Inferior parietal cortex (tissue), 1 donor: ENCODE measurements around the gene OR11A1.
"Not testable (repeated sequence)": the region's sequence is repeated elsewhere in the genome, so short reads cannot be mapped to it uniquely, and the experiment has no call there.

Experiments used
- DNase-seq: peaks from one replicate; pipeline ENCODE4 v3.0.0-alpha.2; 2016; ENCODE audit errors: extremely low spot score

OR11A1 gene

DNA sequence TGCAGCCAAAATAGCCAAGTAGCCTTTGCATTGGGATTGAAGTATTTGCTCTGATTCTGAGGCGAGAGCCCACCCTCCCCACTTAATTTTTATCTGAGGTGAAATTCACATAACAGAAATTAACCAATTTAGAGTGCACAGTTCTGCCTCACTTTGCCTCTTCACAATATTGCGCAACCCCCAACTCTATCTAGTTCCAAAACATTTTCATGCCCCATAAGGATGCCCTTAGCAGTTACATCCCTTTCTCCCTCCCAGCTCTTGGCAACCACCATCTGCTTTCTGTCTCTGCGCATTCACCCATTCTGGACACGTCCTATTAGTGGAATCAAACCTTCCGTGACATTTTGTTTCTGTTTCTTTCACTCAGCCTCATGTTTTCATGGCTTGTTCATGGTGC lies 21.9 kb upstream of the OR11A1 start:
- DNase-seq = no peak

DNA sequence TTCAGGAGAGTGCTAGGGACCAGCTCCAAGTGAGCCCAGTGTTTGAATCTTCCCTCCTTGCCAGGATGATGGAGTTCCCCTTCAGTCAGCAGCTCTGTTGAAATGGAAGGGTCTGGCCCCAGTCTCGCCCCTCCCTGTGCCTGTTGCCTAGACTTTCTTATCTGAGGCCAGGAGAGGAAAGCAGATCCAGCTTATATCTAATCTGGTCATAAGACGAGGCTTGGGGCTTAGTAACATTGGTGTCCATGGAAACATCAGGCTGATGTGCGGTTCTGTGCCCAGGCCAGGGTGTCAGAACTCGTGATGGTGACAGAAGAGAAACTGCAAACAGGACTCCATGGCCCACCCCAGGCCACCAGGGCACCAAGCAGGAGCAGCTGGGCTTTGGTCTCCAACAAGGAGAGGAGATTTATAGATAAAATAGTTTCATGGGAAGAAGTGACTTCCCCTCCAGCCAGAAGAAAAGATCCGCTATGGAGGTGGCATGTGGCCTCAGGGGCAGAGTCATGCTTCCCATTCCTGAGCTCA lies 21.1 kb upstream of the OR11A1 start:
- DNase-seq = no peak

DNA sequence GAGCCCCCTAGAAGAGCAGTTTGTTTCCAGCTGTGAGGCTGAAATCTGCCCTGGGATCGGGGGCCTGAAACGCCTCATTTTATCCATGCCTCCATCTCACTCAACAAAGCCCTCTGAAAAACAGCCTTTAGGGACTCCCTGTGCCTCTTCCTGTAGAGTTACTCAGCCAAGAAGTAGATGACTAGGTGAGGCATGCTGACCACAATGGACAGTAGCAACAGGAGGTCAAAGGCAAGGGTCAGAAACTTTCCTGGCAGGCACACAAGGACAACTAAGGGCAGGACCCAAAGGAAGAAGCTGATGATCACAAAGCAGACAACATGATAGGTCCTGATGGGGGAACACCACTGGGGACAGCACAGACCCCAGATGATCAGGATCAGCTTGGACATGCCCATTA lies 18.1 kb upstream of the OR11A1 start:
- DNase-seq = no peak

DNA sequence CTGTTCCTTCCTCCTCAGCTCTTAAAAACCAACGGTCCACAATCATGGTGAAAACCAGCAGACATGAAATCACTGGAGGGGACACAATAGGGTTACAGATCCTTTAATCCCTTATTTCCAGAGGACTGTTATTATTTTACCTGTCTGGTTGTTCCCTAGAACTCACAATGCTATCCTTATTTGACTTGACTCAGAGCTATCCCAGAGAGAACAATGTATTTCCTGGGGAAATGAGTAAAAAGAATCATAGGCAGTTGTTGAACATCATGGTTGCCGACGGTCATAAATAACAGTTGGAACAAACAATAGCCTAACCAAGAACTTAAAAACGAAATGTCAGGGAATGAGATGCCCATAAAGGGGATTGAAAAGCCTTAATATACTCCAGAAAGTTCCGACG lies 9.4 kb upstream of the OR11A1 start:
- no peak for DNase-seq

DNA sequence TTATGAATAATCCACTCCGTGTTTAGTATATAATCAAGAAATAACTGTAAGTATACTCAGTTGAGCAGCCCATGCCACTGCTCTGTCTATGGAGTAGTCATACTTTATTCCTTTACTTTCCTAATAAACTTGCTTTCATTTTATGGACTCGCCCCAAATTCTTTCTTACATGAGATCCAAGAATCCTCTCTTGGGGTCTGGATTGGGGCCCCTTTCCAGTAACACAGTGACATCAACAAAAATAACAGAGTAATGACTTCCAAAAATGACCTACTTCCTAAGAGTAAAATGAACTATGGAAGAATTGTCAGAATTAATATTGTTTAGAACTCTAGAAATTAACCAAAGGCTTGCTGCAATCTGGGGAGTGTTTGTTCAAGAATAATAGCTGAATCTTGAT lies 8.9 kb upstream of the OR11A1 start:
- DNase-seq = no peak

DNA sequence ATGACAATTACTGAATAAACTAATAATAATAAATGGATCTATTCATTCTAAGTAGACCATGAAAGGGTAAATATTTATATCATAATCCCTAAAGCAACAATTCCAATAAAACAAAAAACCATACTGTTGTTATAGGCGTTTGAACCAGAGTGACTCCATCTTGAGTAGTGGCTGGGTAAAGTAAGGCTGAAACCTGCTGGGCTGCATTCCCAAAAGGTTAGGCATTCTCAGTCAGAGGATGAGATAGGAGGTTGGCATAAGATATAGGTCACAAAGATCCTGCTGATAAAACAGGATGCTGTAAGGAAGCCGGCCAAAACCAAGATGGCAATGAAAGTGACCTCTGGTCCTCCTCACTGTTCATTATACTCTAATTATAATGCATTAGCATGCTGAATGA lies 8.4 kb upstream of the OR11A1 start:
- DNase-seq = no peak

DNA sequence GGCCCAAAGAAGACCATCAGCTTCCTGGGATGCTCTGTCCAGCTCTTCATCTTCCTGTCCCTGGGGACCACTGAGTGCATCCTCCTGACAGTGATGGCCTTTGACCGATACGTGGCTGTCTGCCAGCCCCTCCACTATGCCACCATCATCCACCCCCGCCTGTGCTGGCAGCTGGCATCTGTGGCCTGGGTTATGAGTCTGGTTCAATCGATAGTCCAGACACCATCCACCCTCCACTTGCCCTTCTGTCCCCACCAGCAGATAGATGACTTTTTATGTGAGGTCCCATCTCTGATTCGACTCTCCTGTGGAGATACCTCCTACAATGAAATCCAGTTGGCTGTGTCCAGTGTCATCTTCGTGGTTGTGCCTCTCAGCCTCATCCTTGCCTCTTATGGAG lies 5.2 kb upstream of the OR11A1 start:
- DNase-seq = no peak

DNA sequence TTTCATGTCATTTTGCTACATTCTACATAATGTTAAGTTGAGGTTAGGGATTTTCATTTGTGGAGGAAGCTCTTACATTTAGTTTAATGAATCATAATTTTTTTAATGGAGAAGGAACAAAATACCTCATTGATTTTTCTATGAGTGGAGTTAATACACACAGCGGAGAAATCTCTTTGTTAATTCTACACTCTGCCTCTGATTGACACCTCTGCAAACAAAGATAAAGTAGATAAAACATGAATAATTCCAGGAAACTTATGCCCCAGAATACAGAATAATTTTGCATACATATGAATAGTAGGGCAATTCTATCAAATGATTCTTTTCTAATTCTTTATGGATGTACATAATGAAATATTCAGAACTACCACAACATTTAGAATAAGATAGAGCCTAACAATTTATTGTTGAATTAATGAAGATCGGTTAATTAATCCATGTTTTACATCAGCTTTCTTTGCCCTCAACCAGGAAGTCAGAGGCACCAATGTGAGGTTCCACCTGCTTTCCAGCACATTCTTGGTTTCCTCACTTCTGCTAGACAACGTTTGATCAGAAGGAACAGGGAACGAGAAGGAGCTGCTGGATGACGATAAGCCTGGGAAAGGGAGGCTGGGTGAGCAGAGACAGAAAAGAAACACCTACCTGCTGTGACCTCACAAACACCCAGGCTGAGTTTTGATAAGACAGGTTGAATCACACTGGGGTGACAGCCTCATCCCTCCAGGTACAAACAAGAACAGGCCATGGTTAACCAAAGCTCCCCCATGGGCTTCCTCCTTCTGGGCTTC lies 4.3 kb upstream of the OR11A1 start:
- DNase-seq = no peak

DNA sequence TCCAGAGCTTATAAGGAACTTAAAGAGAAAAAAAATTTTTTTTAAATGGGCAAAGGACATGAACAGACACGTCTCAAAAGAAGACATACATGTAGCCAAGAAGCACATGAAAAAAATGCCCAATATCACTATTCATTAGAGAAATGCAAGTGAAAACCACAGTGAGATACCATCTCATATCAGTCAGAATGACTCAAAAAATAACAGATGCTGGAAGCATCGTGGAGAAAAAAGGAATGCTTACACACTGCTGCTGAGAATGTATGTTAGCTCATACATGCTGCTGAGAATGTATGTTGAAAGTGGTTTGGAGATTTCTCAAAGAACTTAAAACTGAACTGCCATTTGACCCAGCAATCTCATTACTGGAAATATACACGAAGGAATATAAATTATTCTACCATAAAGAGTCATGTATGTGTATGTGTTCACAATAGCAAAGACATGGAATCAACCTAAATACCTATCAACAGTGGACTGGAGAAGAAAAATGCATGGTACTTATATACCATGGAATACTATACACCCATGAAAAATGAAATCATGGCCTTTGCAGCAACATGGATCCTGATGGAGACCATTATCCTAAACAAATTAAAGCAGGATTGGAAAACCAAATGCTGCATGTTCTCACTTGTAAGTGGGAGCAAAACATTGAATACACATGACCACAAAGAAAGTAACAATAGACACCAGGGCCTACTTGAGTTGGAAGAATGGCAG lies 5.2 kb downstream of the OR11A1 start:
- DNase-seq = no peak

DNA sequence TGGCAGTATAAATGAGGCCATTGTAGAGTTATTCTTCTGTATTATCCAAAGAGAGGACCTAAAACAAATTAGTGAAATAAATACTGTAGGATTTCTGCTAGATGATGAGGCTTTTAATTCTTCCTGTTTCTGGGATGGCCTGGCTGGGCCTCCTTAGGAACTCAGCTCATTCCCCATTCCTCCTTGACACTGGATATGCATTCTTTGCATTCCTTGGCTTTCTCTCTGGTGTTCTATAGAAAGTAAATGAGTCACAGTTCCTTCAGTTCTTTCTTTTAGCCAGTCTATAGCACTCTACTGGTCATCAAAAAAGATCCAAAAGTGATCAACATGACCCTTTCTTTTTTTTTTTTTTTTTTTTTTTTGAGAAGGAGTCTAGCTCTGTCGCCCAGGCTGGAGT lies 9.2 kb downstream of the OR11A1 start:
- DNase-seq = no peak

DNA sequence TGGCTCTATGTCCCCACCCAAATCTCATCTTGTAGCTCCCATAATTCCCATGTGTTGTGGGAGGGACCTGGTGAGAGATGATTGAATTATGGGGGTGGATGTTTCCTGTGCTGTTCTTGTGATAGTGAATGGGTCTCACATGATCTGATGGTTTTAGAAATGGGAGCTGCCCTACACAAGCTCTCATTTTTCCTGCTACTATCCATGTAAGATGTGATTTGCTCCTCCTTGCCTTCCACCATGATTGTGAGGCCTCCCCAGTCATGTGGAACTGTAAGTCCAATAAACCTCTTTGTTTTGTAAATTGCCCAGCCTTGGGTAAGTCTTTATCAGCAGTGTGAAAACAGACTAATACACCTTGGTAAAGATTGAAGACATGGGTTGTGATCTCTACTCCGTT lies 12.8 kb downstream of the OR11A1 start:
- DNase-seq = not testable (repeated sequence)

DNA sequence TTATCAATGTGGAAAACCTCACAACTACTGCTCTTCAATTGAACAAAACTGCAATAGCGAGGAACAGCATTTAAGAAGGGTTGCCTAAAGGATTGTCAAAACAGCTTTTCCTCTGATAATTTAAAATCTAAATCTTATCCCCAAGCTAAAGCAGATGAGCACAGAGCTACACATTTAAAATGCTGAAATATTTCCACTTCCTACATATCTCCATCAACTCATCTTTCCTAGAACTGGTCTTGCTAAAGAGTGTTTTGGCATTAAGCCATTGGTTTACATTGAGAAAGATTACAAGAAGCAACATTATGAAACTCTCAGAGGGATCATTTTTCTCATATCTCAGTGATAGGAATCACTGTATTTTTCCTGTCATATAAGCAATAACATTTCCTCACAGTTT lies 14.2 kb downstream of the OR11A1 start:
- no peak for DNase-seq

DNA sequence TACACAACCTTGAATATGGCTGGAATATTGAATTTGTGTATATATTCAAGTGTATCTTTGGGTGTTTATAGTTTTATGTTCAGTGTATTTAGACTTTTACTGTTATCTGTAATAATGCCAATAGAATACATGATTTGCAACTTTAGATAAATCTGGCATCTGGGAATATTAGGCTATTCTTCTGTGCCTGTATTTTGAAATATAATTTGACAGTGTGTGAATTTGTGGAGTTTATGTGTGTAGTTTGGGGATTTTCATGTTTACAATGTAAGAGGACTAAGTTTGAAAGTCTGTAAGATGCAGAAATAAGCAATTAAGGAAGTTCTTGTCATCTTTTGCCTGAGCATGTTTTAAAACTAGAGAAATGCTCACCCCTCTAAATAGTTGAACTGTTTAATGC lies 17.9 kb downstream of the OR11A1 start, which contains the start of gene OR10C1:
Gene OR10C1, plus strand, starts transcription at position 301 of the 400 bp plus-strand sequence. CDS start 710 bp downstream, outside the sequence.
- no peak for DNase-seq

DNA sequence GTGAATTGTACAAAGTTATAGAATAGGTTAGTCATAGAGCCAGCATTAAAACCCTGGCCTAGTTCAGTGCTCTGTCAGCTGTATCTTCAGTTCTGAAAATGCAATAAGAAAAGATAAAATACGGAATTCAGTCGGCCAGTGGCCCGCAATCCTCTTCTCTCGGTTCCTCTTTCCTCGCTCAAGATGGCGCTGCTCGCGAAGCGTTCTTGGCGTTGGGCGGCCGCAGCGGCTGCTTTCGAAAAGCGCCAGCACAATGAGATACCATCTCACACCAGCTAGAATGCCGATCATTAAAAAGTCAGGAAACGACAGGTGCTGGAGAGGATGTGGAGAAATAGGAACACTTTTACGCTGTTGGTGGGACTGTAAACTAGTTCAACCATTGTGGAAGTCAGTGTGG lies 20.1 kb downstream of the OR11A1 start:
- DNase-seq = not testable (repeated sequence)

DNA sequence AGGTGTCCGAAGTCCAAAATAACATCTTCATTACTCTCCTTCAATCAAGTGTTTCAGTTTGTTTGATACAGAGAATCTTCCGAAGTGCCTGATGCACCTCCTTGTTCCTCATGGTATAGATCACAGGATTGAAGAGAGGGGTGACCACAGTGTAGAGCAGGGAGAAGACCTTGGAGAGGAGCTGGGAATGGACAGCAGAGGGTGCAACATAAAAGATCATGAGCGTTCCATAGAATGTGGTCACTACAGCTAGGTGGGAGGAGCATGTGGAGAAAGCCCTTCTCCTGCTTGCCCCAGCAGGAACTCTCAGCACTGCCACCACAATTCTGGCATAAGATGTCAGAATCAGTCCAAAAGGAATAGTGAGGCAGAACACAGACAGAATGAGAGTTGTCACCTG lies 30.2 kb downstream of the OR11A1 start:
- DNase-seq = no peak

DNA sequence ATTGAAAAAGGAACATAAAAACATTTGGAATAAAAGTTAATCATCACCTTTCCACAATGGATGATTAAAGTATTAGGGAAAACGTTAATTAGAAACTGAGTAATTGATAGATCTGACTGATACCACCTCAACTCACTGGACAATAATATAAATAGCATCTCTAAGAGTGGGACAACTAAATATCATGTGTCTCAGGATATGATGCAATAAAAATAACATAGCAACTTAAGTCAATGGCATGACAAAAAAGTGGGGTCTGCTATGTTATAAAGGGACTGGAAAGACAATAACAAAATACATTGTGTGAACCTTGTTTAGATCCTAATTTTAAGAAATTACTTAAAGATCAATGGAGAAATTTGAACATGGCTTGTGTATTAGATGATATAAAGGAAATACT lies 31.8 kb downstream of the OR11A1 start:
- no peak for DNase-seq

DNA sequence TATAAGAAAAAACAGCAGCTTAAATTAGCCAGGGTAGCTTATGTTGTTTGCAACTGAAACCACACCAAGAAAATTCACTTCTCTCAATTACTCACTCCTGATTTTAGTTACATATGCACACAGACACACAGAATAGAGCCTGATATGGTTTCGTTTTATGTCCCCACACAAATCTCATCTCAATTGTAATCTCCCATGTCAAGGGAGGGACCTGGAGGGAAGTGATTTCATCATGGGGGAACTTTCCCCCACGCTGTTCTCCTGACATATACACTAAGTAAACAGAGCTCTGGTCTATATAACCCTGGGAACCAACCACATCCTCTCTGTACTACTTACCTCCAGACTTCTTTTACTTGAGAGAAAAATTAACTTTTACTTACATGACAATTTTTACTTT lies 32.3 kb downstream of the OR11A1 start:
- no peak for DNase-seq

DNA sequence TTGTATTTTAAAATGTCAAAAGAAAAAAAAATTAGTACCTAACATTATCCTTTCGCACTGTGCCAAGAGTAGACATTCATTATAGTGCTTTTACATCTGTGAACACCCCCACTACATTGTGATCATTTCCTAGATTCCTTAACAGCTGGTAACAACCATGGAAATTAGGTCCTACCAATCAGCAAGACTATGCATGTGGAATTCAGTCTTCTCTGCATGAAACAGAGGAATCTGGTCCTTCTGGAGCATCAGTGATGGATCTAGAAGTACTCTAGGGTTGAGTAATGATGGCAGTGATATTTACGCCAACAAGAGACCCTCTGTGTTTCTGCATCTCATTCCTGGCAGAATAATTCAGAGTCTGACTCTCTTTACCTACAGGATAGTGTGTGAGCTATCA lies 32.7 kb downstream of the OR11A1 start:
- no peak for DNase-seq

DNA sequence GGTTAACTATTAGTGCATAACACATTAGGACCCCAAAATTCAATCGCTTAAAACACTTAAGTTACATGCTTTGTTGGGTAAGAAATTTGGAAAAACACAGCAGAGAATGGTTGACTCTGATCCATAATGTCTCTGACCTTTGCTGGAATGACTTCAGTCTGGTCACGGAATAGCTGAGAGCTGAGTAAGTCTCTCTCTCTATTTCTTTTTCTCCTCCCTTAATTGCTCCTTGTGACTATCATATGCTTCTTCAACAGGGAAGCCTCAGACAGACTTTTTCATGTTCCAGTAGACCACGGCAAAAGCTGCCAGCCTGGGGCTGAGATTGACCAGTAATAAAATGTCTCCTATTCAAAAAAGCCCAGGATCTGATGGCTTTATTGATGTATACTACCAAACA lies 37.4 kb downstream of the OR11A1 start:
- DNase-seq = no peak

DNA sequence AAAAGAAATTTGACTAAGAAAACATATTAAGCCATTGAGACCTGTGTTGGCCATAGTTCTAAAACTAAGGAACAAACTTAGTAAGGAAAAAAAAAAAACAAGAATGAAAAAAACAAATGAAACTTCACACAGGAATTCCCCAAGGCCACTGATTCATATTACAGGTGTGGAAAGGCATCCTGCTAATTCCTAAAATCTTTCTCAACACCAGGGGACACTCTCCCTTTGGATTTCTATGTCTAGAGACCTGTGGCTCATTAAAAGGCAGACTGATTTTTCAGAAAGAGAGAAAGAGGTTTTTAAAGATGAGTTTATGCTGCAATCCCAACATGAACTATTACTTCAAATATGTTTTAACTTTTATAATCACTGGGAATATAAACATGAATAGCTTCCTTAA lies 42.3 kb downstream of the OR11A1 start, which contains the start of gene OR12D1:
Gene OR12D1, plus strand, starts transcription at position 341 of the 400 bp plus-strand sequence.
- no peak for DNase-seq

DNA sequence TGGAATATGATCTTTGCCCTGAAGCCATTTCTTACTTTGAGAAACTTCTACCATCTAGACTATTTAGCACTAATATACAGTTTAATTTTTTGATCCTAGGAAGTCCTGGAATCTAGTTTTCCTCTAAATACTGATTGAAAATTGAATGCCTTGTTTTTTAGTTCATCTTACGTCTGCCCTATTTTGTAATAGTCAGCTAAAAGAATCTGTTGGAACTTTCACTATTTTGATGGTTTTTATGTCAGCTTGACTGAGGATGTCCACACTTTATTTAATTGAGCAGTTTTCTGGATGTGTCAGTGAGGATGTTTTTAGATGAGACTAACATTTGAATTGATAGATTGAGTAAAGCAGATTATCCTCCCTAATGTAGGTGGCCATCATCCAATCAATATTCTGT lies 53.1 kb downstream of the OR11A1 start:
- no peak for DNase-seq

DNA sequence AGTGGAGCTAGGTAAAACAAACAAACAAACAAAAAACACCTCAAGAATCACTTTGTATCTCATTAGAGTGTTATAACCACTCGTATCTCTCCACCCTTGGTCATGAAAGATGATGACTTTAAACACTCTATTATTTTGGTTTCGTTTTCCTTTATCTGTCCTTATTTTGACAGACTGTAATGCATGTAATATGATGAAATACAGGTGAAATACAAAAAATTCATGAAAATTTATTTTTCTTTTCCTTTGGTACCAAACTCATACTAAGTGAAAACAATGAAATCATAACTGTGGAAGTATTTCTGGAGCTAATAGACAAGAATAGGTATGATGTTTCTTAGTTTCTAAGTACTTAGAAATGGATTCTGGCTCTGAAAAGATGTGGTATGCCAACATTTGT lies 57.3 kb downstream of the OR11A1 start:
- DNase-seq = no peak

DNA sequence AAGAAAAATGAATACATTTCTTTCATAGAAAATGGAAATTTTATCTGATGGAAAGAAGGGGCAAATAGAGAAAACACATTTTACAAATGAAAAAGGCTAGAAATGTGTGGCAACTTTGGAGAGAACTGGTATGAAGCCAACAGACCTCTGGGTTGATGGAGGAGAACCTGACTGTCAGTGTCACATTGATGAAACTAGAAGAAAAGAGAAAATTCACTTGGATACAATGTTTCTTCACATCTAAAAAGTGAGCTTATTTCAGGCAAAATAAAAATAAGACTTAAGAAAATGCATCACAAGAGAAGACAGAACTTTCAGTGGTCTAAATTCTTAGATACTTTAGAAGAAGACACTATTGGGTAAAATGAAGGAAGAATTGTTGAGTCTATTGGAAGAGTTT lies 61.5 kb downstream of the OR11A1 start, which contains the start of gene OR12D2:
Gene OR12D2, plus strand, starts transcription at position 301 of the 400 bp plus-strand sequence. CDS start 1,069 bp downstream, outside the sequence.
- no peak for DNase-seq
